Measurements from ENCODE around the gene NCAM1.

GRCh38 chr11:113110046-113110445, 148.8 kb downstream of the NCAM1 start:
- TF ChIP-seq CTCF (IDR thresholded peaks at IDR 0.05) (no peak), POLR2A (IDR thresholded peaks at IDR 0.05) (no peak)

Data from Peyer's patch (tissue), 4 donors.